ENCODE results near the gene PGM5.

Gene PGM5

GRCh38 chr9:68505681-68506409 lies 149.4 kb downstream of the PGM5 start:
- in situ Hi-C loops (cut with HindIII; ENCODE audit: low pct_unique_long_range_greater_than_20kb, low sequenced_read_pairs) = no loop called here
- DNase-seq (ENCODE audit: low read depth in 1 of 2, low spot score in 1 of 2) = peak in 1 of 2 experiments; percentile 67
- TF ChIP-seq JUND (IDR thresholded peaks at IDR 0.05; ENCODE audit: low read depth) = no peak

GRCh38 chr9:68506551-68506950 lies 150.1 kb downstream of the PGM5 start:
- DNase-seq (ENCODE audit: low read depth in 1 of 2, low spot score in 1 of 2) = no peak
- in situ Hi-C loops (cut with HindIII; ENCODE audit: low pct_unique_long_range_greater_than_20kb, low sequenced_read_pairs) = no loop called here
- TF ChIP-seq JUND (IDR thresholded peaks at IDR 0.05; ENCODE audit: low read depth) = no peak

GRCh38 chr9:68507130-68507805 lies 150.9 kb downstream of the PGM5 start:
- DNase-seq (ENCODE audit: low read depth in 1 of 2, low spot score in 1 of 2) = peak in 1 of 2 experiments; percentile 31
- TF ChIP-seq JUND (IDR thresholded peaks at IDR 0.05; ENCODE audit: low read depth) = no peak
- in situ Hi-C loops (cut with HindIII; ENCODE audit: low pct_unique_long_range_greater_than_20kb, low sequenced_read_pairs) = no loop called here

- in situ Hi-C loops (cut with HindIII; ENCODE audit: low pct_unique_long_range_greater_than_20kb, low sequenced_read_pairs) = no loop called here
- no peak for DNase-seq (ENCODE audit: low read depth in 1 of 2, low spot score in 1 of 2)
Measured at GRCh38 chr9:68507806-68508145, 151.4 kb downstream of the PGM5 start.

DNA sequence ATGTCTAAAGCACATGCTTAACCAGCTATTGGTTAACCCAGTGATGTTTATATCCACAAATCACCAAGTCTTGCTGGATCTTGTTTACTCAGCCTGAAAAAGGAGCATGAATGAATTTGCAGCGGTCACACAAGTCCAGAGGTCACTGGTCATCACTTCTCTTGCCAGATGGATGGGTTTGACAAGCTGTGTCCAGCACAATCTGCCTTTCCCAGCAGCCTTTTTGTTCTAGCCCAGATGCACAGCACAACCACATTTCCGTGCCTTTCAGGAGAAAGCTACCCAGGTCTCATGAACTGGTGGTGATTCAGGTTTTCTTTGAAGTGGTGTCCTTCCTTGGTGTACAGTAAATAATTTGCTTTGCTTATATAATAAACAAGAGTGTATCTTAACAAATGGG lies 152.1 kb downstream of the PGM5 start:
- no peak for TF ChIP-seq JUND (IDR thresholded peaks at IDR 0.05; ENCODE audit: low read depth)
- in situ Hi-C loops (cut with HindIII; ENCODE audit: low pct_unique_long_range_greater_than_20kb, low sequenced_read_pairs) = no loop called here
- no peak for DNase-seq (ENCODE audit: low read depth in 1 of 2, low spot score in 1 of 2)

More at GRCh38 chr9:68507806-68508145, 151.4 kb downstream of the PGM5 start:
- no peak for TF ChIP-seq JUND (IDR thresholded peaks at IDR 0.05; ENCODE audit: low read depth)

GRCh38 chr9:68509689-68510088 lies 153.3 kb downstream of the PGM5 start:
- in situ Hi-C loops (cut with HindIII; ENCODE audit: low pct_unique_long_range_greater_than_20kb, low sequenced_read_pairs) = no loop called here
- no peak for DNase-seq (ENCODE audit: low read depth in 1 of 2, low spot score in 1 of 2)
- no peak for TF ChIP-seq JUND (IDR thresholded peaks at IDR 0.05; ENCODE audit: low read depth)

- DNase-seq (ENCODE audit: low read depth in 1 of 2, low spot score in 1 of 2) = no peak
- in situ Hi-C loops (cut with HindIII; ENCODE audit: low pct_unique_long_range_greater_than_20kb, low sequenced_read_pairs) = no loop called here
- no peak for TF ChIP-seq JUND (IDR thresholded peaks at IDR 0.05; ENCODE audit: low read depth)
Measured at GRCh38 chr9:68513385-68513784, 157.0 kb downstream of the PGM5 start.

- no peak for DNase-seq (ENCODE audit: low read depth in 1 of 2, low spot score in 1 of 2)
- in situ Hi-C loops (cut with HindIII; ENCODE audit: low pct_unique_long_range_greater_than_20kb, low sequenced_read_pairs) = no loop called here
- no peak for TF ChIP-seq JUND (IDR thresholded peaks at IDR 0.05; ENCODE audit: low read depth)
Measured at GRCh38 chr9:68513981-68514380, 157.6 kb downstream of the PGM5 start.

DNA sequence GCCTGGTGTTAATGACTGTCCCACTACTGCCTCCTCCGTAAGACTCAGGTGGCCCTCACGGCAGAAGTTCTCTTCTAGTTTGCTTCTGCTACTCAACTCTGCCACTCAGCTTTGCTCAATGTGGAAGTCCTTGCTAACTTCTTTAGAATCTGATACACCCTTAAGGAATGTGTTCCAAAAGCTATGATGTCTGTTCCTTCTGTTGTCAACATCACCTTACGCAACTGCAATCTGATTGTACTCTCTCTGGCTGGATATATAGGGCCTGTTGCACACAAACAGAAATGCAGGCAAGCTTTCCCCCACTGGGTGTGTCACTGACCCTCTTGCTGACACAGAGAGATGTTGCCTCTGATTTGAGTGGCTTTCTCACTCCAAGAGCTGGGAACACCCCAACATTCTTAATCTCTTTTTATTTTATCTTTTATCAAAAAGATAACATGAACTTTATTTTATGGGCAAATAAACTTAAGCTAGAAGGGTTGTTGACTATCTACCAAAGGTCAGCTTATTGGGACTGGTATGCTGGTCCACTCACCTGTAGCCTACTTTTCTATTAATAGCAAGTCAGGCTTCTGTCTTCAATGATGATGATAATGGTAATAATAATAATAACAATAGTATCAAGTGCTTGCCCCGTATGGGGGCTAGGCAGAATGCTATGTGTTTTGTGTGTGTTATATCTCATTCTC lies 159.1 kb downstream of the PGM5 start:
- no peak for DNase-seq (ENCODE audit: low read depth in 1 of 2, low spot score in 1 of 2)
- no peak for TF ChIP-seq JUND (IDR thresholded peaks at IDR 0.05; ENCODE audit: low read depth)
- in situ Hi-C loops (cut with HindIII; ENCODE audit: low pct_unique_long_range_greater_than_20kb, low sequenced_read_pairs) = no loop called here

DNA sequence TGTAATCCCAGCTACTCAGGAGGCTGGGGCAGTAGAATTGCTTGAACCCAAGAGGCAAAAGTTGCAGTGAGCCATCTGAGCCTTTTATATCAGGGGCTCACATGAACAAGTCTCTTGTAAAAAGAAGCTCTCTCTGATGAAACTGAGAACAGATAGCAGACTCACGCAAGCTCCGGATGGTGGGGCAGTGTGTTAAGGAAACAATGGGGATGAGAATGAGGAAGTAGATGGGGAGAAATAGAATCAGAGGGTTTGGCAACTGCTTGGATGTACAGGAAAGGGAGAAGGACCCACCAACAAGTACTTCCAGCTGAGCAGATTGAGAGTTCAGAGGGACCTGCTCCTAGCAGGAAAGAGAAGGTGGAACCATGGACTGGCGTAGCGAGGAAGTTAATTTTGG lies 165.7 kb downstream of the PGM5 start:
- in situ Hi-C loops (cut with HindIII; ENCODE audit: low pct_unique_long_range_greater_than_20kb, low sequenced_read_pairs) = no loop called here
- no peak for DNase-seq (ENCODE audit: low read depth in 1 of 2, low spot score in 1 of 2)
- TF ChIP-seq JUND (IDR thresholded peaks at IDR 0.05; ENCODE audit: low read depth) = no peak

GRCh38 chr9:68522954-68523353 lies 166.5 kb downstream of the PGM5 start:
- TF ChIP-seq JUND (IDR thresholded peaks at IDR 0.05; ENCODE audit: low read depth) = no peak
- DNase-seq (ENCODE audit: low read depth in 1 of 2, low spot score in 1 of 2) = no peak
- in situ Hi-C loops (cut with HindIII; ENCODE audit: low pct_unique_long_range_greater_than_20kb, low sequenced_read_pairs) = no loop called here

DNA sequence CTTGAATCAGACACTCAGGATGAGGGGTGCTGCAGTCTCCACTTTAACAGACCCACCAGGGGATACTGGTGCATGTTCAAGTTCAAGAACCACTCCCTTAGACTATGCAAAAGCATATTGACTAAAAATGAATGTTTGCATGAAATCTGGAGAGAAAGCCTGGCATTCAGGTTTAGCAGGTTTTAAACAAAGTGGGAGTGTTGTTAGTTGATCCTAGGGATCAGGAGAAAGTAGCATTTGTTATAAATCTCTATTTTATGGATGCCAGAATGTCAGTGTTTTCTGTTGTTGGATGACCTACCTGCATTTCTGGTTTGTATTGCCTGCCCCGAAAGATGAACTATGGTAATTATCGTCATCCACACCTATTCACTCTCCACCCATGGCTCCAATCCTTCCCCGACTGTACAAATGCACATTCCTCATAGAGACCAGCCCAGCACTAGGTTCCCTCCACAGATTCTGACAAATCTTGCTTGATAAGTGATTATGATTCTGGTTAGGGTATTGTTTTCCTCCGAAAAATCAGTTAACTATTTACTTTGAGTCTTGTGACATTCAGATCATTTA lies 167.0 kb downstream of the PGM5 start:
- DNase-seq (ENCODE audit: low read depth in 1 of 2, low spot score in 1 of 2) = no peak
- in situ Hi-C loops (cut with HindIII; ENCODE audit: low pct_unique_long_range_greater_than_20kb, low sequenced_read_pairs) = no loop called here
- no peak for TF ChIP-seq JUND (IDR thresholded peaks at IDR 0.05; ENCODE audit: low read depth)

GRCh38 chr9:68530618-68531017 lies 174.2 kb downstream of the PGM5 start:
- DNase-seq (ENCODE audit: low read depth in 1 of 2, low spot score in 1 of 2) = peak in 1 of 2 experiments; percentile 41
- TF ChIP-seq JUND (IDR thresholded peaks at IDR 0.05; ENCODE audit: low read depth) = no peak
- in situ Hi-C loops (cut with HindIII; ENCODE audit: low pct_unique_long_range_greater_than_20kb, low sequenced_read_pairs) = no loop called here

Measured in T47D (cell line).